ENCODE results near the gene LRRC39. TPM values are rescaled to one million over a fixed set of nuclear protein-coding genes. Genes with fewer than 3 reads are reported as not detected.
A peak's percentile ranks its signal among the peaks of the same experiment; 100 is the strongest.

Gene LRRC39
- total and polyA plus RNA-seq, 11 donors, result 16.1 to 203 (median 123) TPM

DNA sequence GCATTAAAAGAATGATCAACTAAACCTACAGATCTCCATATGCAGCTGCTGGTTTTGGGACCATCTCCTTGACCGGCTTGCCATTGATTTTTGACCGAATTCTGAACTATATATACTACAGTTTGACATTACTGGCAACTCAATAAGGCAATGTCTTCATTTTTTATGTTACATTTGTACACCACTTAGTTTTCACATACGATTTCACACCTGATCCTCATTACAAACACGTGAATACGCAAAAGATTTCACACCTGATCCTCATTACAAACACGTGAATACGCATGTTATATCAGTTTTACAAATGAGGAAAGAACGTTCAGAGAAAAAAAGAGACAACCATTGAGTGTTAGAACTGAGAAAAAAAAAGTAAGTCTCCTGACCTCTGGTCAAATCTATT is 46.4 kb downstream of the LRRC39 start:
- Histone ChIP-seq H3K4me3 (peak overlapping the region in 7 of 12 donors; percentile 70 to 88 (median 78)), H3K9me3 (no peaks in the 10 kb centered on the region), H3K4me1 (peaks cover 0 to 32% (median 19%) of the 10 kb centered on the region in 12 donors), H3K27me3 (no peaks in the 10 kb centered on the region), H3K27ac (no peak overlapping the region), H3K36me3 (peaks cover 0 to 7% (median under 1%) of the 10 kb centered on the region in 9 donors)
- no peak for TF ChIP-seq POLR2A (IDR thresholded peaks at IDR 0.05)
- TF ChIP-seq, protein P1, sequence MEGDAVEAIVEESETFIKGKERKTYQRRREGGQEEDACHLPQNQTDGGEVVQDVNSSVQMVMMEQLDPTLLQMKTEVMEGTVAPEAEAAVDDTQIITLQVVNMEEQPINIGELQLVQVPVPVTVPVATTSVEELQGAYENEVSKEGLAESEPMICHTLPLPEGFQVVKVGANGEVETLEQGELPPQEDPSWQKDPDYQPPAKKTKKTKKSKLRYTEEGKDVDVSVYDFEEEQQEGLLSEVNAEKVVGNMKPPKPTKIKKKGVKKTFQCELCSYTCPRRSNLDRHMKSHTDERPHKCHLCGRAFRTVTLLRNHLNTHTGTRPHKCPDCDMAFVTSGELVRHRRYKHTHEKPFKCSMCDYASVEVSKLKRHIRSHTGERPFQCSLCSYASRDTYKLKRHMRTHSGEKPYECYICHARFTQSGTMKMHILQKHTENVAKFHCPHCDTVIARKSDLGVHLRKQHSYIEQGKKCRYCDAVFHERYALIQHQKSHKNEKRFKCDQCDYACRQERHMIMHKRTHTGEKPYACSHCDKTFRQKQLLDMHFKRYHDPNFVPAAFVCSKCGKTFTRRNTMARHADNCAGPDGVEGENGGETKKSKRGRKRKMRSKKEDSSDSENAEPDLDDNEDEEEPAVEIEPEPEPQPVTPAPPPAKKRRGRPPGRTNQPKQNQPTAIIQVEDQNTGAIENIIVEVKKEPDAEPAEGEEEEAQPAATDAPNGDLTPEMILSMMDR (IDR thresholded peaks at IDR 0.05), result no peak
- no peak for ATAC-seq
- DNase-seq, result no peak
- WGBS, 4 donors, result 77 to 81% (median 79%) methylated on average over 8 of the region's 8 CpGs
- intact Hi-C loops (cut with DNase I), result loop anchor here in 7 of 10 donors (2.0 to 10.0 kb wide), 16 partner anchors 93 to 766 kb away; partner anchors contain the start of genes CDC14A (in 3 of the 7), SLC30A7 (in 3 of the 7), DBT (in 2 of the 7) and EXTL2 (in 1 of the 7)

DNA sequence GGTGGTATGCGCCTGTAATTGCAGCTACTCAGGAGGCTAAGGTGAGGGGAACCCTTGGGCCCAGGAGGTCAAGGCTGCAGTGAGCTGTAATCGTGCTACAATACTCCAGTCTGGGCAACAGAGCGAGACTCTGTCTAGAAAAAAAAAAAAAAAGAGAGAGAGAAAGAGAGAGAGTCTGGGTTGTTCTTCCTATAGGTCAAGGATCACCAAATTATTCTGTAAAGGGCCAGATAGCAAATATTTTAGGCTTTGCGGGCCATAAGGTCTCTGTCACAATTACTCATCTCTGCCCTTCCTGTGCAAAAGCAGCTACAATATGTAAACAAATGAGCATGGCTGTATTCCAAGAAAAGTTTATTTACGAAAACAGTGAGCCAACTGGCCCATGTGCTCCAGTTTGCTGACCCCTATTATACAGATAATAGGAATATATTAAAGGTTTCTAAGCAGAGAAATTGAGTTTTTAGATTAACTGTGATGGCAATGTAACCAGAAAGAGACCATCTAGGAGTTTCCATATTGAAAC is 47.4 kb downstream of the LRRC39 start:
- Histone ChIP-seq H3K9me3 (no peaks in the 10 kb centered on the region), H3K36me3 (peaks cover 0 to 4% (median 0%) of the 10 kb centered on the region in 9 donors), H3K27me3 (no peaks in the 10 kb centered on the region), H3K4me1 (peaks cover 0 to 32% (median 19%) of the 10 kb centered on the region in 12 donors), H3K27ac (no peak overlapping the region), H3K4me3 (no peak overlapping the region)
- no peak for TF ChIP-seq POLR2A (IDR thresholded peaks at IDR 0.05)
- TF ChIP-seq, protein P1 (IDR thresholded peaks at IDR 0.05), result no peak
- WGBS, 4 donors, result 75 to 78% (median 76%) methylated on average over 5 of the region's 5 CpGs
- ATAC-seq, result no peak
- intact Hi-C loops (cut with DNase I), result loop anchor here in 7 of 10 donors (5.0 to 10.0 kb wide), 14 partner anchors 93 to 767 kb away; partner anchors contain the start of genes SLC30A7 (in 3 of the 7), CDC14A (in 2 of the 7), DBT (in 2 of the 7) and EXTL2 (in 1 of the 7)
- DNase-seq, result no peak

DNA sequence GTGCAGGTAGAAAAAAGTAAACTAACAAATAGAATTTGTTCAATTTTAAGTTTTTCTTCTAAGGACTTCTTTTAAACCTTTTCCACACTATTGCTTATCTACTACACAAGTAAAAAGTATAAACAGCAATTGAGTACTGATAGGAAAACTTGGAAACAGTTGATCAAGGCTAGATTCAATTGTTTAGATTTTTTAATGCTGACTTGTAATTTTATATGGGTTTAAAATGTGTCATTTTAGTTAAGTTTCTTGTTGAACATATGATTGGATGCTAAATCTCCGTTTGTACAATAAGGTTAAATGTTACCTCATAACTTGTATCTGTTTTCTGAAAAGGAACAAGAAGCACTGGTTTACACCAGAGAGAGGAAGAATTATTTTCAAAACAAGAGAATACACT is 50.8 kb downstream of the LRRC39 start:
- DNase-seq, result no peak
- no peak overlapping the region for H3K4me3 ChIP-seq
- peaks cover 0 to 8% (median 0%) of the 10 kb centered on the region in 9 donors for H3K36me3 ChIP-seq
- H3K27me3 ChIP-seq, result no peaks in the 10 kb centered on the region
- H3K9me3 ChIP-seq, result no peaks in the 10 kb centered on the region
- no peak overlapping the region for H3K27ac ChIP-seq
- 63 to 85% (median 73%) methylated on average over 1 of the region's 1 CpG for whole genome bisulfite sequencing, 4 donors
- no peak for ATAC-seq
- TF ChIP-seq, protein P1 (IDR thresholded peaks at IDR 0.05), result no peak
- no peak for TF ChIP-seq POLR2A (IDR thresholded peaks at IDR 0.05)
- peaks cover 0 to 11% (median 5%) of the 10 kb centered on the region in 12 donors for H3K4me1 ChIP-seq
- intact Hi-C loops (cut with DNase I), result no loop called here

DNA sequence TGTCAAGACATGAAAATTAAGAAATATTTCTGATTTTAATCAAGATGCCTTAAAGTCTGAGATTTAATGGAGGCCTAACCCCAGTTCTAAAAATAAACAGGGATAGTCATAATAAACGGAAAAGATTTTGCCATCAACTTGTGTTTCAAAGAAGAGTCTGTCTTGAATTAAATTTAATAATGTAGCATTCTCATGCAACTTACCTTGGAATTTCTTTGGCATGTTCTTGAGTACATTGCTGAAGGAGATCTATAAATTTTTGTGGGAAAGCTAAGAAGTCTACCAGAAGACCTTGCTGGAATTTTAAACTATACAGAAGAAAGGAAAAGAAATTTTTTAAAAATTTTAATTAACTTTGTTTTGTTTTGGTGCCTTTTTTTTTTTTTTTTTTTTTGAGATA is 55.9 kb downstream of the LRRC39 start:
- intact Hi-C loops (cut with DNase I), result no loop called here

More for the DNA sequence above, 55.9 kb downstream of the LRRC39 start:
- no peak for ATAC-seq
- H3K27me3 ChIP-seq, result no peaks in the 10 kb centered on the region
- no peak for DNase-seq
- peaks cover 0 to 25% (median 11%) of the 10 kb centered on the region in 9 donors for H3K36me3 ChIP-seq
- no peak for TF ChIP-seq POLR2A (IDR thresholded peaks at IDR 0.05)
- TF ChIP-seq, protein P1 (IDR thresholded peaks at IDR 0.05), result no peak
- no peaks in the 10 kb centered on the region for H3K9me3 ChIP-seq
- no peaks in the 10 kb centered on the region for H3K4me1 ChIP-seq
- H3K4me3 ChIP-seq, result no peak overlapping the region
- H3K27ac ChIP-seq, result no peak overlapping the region
- WGBS, 4 donors, result 85 to 91% (median 89%) methylated on average over 1 of the region's 1 CpG
